Measurements from ENCODE around the gene NAALADL2.

The NAALADL2 gene

DNA sequence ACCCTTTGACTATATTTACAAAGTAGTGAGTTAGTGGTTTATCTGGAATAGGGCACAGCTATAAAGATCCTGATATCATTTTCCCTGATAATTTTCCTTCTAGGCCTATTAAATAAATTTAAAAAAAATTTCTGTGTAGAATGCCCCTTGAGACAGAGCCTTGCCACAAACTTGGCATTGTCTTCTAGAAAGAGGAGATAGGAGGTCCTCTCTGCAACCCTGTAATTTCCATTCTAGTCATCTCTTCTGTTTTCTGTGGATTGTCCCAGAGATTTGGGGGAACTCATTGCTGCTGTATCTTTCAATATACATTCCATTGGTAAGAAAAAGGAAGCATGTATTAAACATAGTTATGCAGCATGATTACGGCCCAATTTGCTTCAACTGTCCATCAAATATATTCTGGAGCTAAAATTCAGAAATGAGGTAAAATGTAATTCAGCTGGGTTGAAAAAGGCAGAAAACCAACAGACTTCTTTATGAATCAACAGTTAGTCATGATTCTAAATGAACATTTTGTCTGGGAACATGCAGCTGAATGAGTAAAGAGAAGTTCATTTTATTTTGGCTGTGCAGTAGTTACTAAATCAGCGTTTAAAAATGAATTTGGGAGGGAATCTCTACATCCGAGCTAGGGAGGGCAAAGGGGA lies 401.1 kb downstream of the NAALADL2 start:
- Histone ChIP-seq H4K20me1 (ENCODE audit: insufficient read depth, low read length) (no peaks in the 10 kb centered on the region), H3K9me3 (ENCODE audit: insufficient read depth, low read length, severe bottlenecking) (no peaks in the 10 kb centered on the region), H3K27ac (ENCODE audit: low read length) (no peak overlapping the region), H3K9ac (ENCODE audit: low read depth, low read length) (no peak overlapping the region), H3K79me2 (ENCODE audit: insufficient read depth, low read length) (no peaks in the 10 kb centered on the region), H2AFZ (ENCODE audit: low read depth, low read length) (no peak overlapping the region), H3K36me3 (ENCODE audit: insufficient read depth, low read length) (no peaks in the 10 kb centered on the region), H3K27me3 (ENCODE audit: insufficient read depth, low read length, poor library complexity) (no peaks in the 10 kb centered on the region), H3K4me1 (ENCODE audit: insufficient read depth, low read length) (no peaks in the 10 kb centered on the region), H3K4me2 (ENCODE audit: insufficient read depth, low read length) (no peak overlapping the region), H3K4me3 (ENCODE audit: low read depth in 1 of 2, low read length in 2 of 2) (no peak overlapping the region)
- no peak for TF ChIP-seq CTCF (IDR thresholded peaks at IDR 0.05; ENCODE audit: borderline replicate concordance, extremely low read depth, low read length, poor library complexity, severe bottlenecking)
- TF ChIP-seq EZH2 (IDR thresholded peaks at IDR 0.05; ENCODE audit: borderline replicate concordance, low read depth, low read length, severe bottlenecking), result no peak
- ATAC-seq (ENCODE audit: insufficient read depth, low read depth), result no peak
- DNase-seq, result no peak

DNA sequence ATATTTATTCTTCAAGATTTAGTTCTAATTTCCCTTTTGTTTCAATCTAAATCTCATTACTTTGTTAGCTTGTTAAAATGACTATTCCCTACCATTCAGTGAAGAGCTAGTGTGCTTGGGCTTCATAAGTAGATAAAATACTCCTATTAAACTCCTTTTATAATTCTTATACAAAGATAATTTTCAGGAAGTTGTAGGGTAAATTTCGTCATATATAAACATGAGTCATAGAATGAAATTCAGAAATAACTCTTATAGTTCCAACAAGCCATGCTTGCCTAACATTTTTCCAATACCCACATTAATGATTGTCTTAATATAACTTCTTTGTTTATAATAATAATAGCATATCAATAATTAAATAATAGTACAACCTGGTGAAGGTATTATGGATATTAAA lies 407.3 kb downstream of the NAALADL2 start:
- H3K4me3 ChIP-seq (ENCODE audit: low read depth in 1 of 2, low read length in 2 of 2), result no peak overlapping the region
- ATAC-seq (ENCODE audit: insufficient read depth, low read depth) (no peak), DNase-seq (no peak)
- no peak for TF ChIP-seq EZH2 (IDR thresholded peaks at IDR 0.05; ENCODE audit: borderline replicate concordance, low read depth, low read length, severe bottlenecking)
- TF ChIP-seq CTCF (IDR thresholded peaks at IDR 0.05; ENCODE audit: borderline replicate concordance, extremely low read depth, low read length, poor library complexity, severe bottlenecking), result no peak
- H3K4me2 ChIP-seq (ENCODE audit: insufficient read depth, low read length), result no peak overlapping the region
- no peak overlapping the region for H2AFZ ChIP-seq (ENCODE audit: low read depth, low read length)
- H4K20me1 ChIP-seq (ENCODE audit: insufficient read depth, low read length), result no peaks in the 10 kb centered on the region
- H3K27me3 ChIP-seq (ENCODE audit: insufficient read depth, low read length, poor library complexity), result no peaks in the 10 kb centered on the region
- H3K9me3 ChIP-seq (ENCODE audit: insufficient read depth, low read length, severe bottlenecking), result no peaks in the 10 kb centered on the region
- no peaks in the 10 kb centered on the region for H3K79me2 ChIP-seq (ENCODE audit: insufficient read depth, low read length)
- H3K9ac ChIP-seq (ENCODE audit: low read depth, low read length), result no peak overlapping the region
- H3K4me1 ChIP-seq (ENCODE audit: insufficient read depth, low read length), result no peaks in the 10 kb centered on the region
- H3K27ac ChIP-seq (ENCODE audit: low read length), result no peak overlapping the region
- H3K36me3 ChIP-seq (ENCODE audit: insufficient read depth, low read length), result no peaks in the 10 kb centered on the region

- Histone ChIP-seq H3K79me2 (ENCODE audit: insufficient read depth, low read length) (no peaks in the 10 kb centered on the region), H2AFZ (ENCODE audit: low read depth, low read length) (no peak overlapping the region), H3K27ac (ENCODE audit: low read length) (no peak overlapping the region), H4K20me1 (ENCODE audit: insufficient read depth, low read length) (no peaks in the 10 kb centered on the region), H3K4me2 (ENCODE audit: insufficient read depth, low read length) (no peak overlapping the region), H3K4me3 (ENCODE audit: low read depth in 1 of 2, low read length in 2 of 2) (no peak overlapping the region), H3K9me3 (ENCODE audit: insufficient read depth, low read length, severe bottlenecking) (no peaks in the 10 kb centered on the region), H3K4me1 (ENCODE audit: insufficient read depth, low read length) (no peaks in the 10 kb centered on the region), H3K36me3 (ENCODE audit: insufficient read depth, low read length) (no peaks in the 10 kb centered on the region), H3K27me3 (ENCODE audit: insufficient read depth, low read length, poor library complexity) (no peaks in the 10 kb centered on the region), H3K9ac (ENCODE audit: low read depth, low read length) (no peak overlapping the region)
- ATAC-seq (ENCODE audit: insufficient read depth, low read depth) (no peak), DNase-seq (no peak)
- no peak for TF ChIP-seq CTCF (IDR thresholded peaks at IDR 0.05; ENCODE audit: borderline replicate concordance, extremely low read depth, low read length, poor library complexity, severe bottlenecking)
- no peak for TF ChIP-seq EZH2 (IDR thresholded peaks at IDR 0.05; ENCODE audit: borderline replicate concordance, low read depth, low read length, severe bottlenecking)
These were observed 408.0 kb downstream of the NAALADL2 start for GRCh38 chr3:175267121-175267531.

Data from DND-41 (cell line).